Trophoblast cell (in vitro differentiated cells and primary cell): Measurements from ENCODE around the gene AMER2.

ENCODE experiments used
- DNase-seq, 2 donors: peaks; one replicate each; pipeline ENCODE4 v3.0.0-alpha.2; 2016
- H2AFZ ChIP-seq: 2 replicates; pipeline ENCODE4 v1.6.1; 2013; ENCODE audit warnings: low read length, moderate library complexity, mild to moderate bottlenecking; ENCODE audit not compliant: insufficient read depth, poor library complexity
- H2AK5ac ChIP-seq: 2 replicates; pipeline ENCODE4 v1.6.1; 2013; ENCODE audit warnings: mild to moderate bottlenecking, low read length
- H2BK120ac ChIP-seq: 2 replicates; pipeline ENCODE4 v1.6.1; 2013; ENCODE audit warnings: low read length, mild to moderate bottlenecking, moderate library complexity; ENCODE audit not compliant: insufficient read depth, poor library complexity
- H2BK12ac ChIP-seq: 2 replicates; pipeline ENCODE4 v1.6.1; 2013; ENCODE audit warnings: mild to moderate bottlenecking, low read length, moderate library complexity
- H2BK5ac ChIP-seq: 2 replicates; pipeline ENCODE4 v1.6.1; 2013; ENCODE audit warnings: low read length, low read depth, moderate library complexity, mild to moderate bottlenecking; ENCODE audit not compliant: poor library complexity
- H3K14ac ChIP-seq: 2 replicates; pipeline ENCODE4 v1.6.1; 2013; ENCODE audit warnings: mild to moderate bottlenecking, low read length
- H3K18ac ChIP-seq: 2 replicates; pipeline ENCODE4 v1.6.1; 2013; ENCODE audit warnings: mild to moderate bottlenecking, low read length
- H3K23ac ChIP-seq: 2 replicates; pipeline ENCODE4 v1.6.1; 2013; ENCODE audit warnings: low read length
- H3K27ac ChIP-seq: 2 replicates; pipeline ENCODE4 v1.5.1; 2013; ENCODE audit warnings: low read depth, mild to moderate bottlenecking, inconsistent platforms, low read length, moderate library complexity
- H3K27me3 ChIP-seq: 2 replicates; pipeline ENCODE4 v1.6.1; 2013; ENCODE audit warnings: inconsistent platforms, mild to moderate bottlenecking, low read length, moderate library complexity; ENCODE audit not compliant: insufficient read depth
- H3K36me3 ChIP-seq, 2 experiments: 1 replicate in 1 of 2; 2 replicates in 1 of 2; pipeline ENCODE4 v1.6.1; 2013; ENCODE audit warnings: low read length in 2 of 2, mild to moderate bottlenecking in 2 of 2, moderate library complexity in 1 of 2; ENCODE audit not compliant: insufficient read depth in 2 of 2, control insufficient read depth in 1 of 2
- H3K4ac ChIP-seq: 2 replicates; pipeline ENCODE4 v1.6.1; 2013; ENCODE audit warnings: low read depth, mild to moderate bottlenecking, low read length, moderate library complexity
- H3K4me1 ChIP-seq, 2 experiments: 1 replicate in 1 of 2; 2 replicates in 1 of 2; pipeline ENCODE4 v1.6.1; 2013; ENCODE audit warnings: low read length in 2 of 2, mild to moderate bottlenecking in 2 of 2, moderate library complexity in 1 of 2; ENCODE audit not compliant: insufficient read depth in 2 of 2, control insufficient read depth in 1 of 2
- H3K4me2 ChIP-seq: 2 replicates; pipeline ENCODE4 v1.6.1; 2013; ENCODE audit warnings: inconsistent platforms, mild to moderate bottlenecking, low read length, moderate library complexity
- H3K4me3 ChIP-seq: 2 replicates; pipeline ENCODE4 v1.5.1; 2013; ENCODE audit warnings: mild to moderate bottlenecking, low read depth, low read length, inconsistent platforms
- H3K79me1 ChIP-seq: one replicate; pipeline ENCODE4 v1.6.1; 2013; ENCODE audit warnings: low read length
- H3K79me2 ChIP-seq: 2 replicates; pipeline ENCODE4 v1.6.1; 2013; ENCODE audit warnings: low read length, mild to moderate bottlenecking; ENCODE audit not compliant: control insufficient read depth, insufficient read depth, poor library complexity
- H3K9ac ChIP-seq: 2 replicates; pipeline ENCODE4 v1.6.1; 2013; ENCODE audit warnings: mild to moderate bottlenecking, low read length
- H3K9me3 ChIP-seq: 2 replicates; pipeline ENCODE4 v1.6.1; 2013; ENCODE audit warnings: low read depth, mild to moderate bottlenecking, control low read depth, inconsistent platforms, low read length; ENCODE audit not compliant: insufficient read depth
- H4K12ac ChIP-seq: 2 replicates; pipeline ENCODE4 v1.6.1; 2013; ENCODE audit warnings: low read depth, mild to moderate bottlenecking, low read length, moderate library complexity
- H4K8ac ChIP-seq: 2 replicates; pipeline ENCODE4 v1.6.1; 2013; ENCODE audit warnings: low read depth, mild to moderate bottlenecking, low read length, moderate library complexity
- H4K91ac ChIP-seq: one replicate; pipeline ENCODE4 v1.6.1; 2013; ENCODE audit warnings: low read depth, mild to moderate bottlenecking, low read length, moderate library complexity
- WGBS: extraction: QIAGEN DNeasy Blood & Tissue Kit; methylation state at CpG from one replicate; pipeline ENCODE4 v1.1.7; 2013; ENCODE audit warnings: missing lambda C conversion rate; ENCODE audit not compliant: insufficient read length, insufficient coverage; ENCODE audit errors: extremely low coverage; 5-methylcytosine and 5-hydroxymethylcytosine counted together

Gene AMER2

GRCh38 chr13:25196971-25197370 is 24.9 kb upstream of the AMER2 start:
- Histone ChIP-seq H3K4ac (no peak overlapping the region), H3K36me3 (no peaks in the 10 kb centered on the region), H4K12ac (no peak overlapping the region), H2AK5ac (no peak overlapping the region), H3K23ac (no peak overlapping the region), H3K9me3 (peaks cover 1% of the 10 kb centered on the region), H2BK5ac (no peak overlapping the region), H4K91ac (no peak overlapping the region), H3K4me2 (no peak overlapping the region), H3K18ac (no peak overlapping the region), H3K79me2 (no peaks in the 10 kb centered on the region), H3K27me3 (no peaks in the 10 kb centered on the region), H3K9ac (no peak overlapping the region), H3K4me3 (no peak overlapping the region), H3K4me1 (peaks cover 0 to 2% of the 10 kb centered on the region in 2 experiments), H2BK120ac (no peak overlapping the region), H3K79me1 (no peaks in the 10 kb centered on the region), H3K14ac (no peak overlapping the region), H3K27ac (no peak overlapping the region), H4K8ac (no peak overlapping the region), H2BK12ac (no peak overlapping the region), H2AFZ (no peak overlapping the region)
- no peak for DNase-seq
- no CpG with 5 or more reads among the region's 11 CpGs for WGBS

GRCh38 chr13:25192936-25193335 is 20.8 kb upstream of the AMER2 start:
- Histone ChIP-seq H2AFZ (no peak overlapping the region), H3K4ac (no peak overlapping the region), H3K27me3 (no peaks in the 10 kb centered on the region), H3K27ac (no peak overlapping the region), H3K9ac (no peak overlapping the region), H3K18ac (no peak overlapping the region), H3K9me3 (no peaks in the 10 kb centered on the region), H4K12ac (no peak overlapping the region), H3K4me1 (peaks cover 0 to 2% of the 10 kb centered on the region in 2 experiments), H3K4me3 (no peak overlapping the region), H3K23ac (no peak overlapping the region), H3K4me2 (no peak overlapping the region), H2BK120ac (no peak overlapping the region), H4K91ac (no peak overlapping the region), H3K36me3 (no peaks in the 10 kb centered on the region), H2AK5ac (no peak overlapping the region), H2BK5ac (no peak overlapping the region), H3K79me2 (no peaks in the 10 kb centered on the region), H4K8ac (no peak overlapping the region), H2BK12ac (no peak overlapping the region), H3K79me1 (no peaks in the 10 kb centered on the region), H3K14ac (no peak overlapping the region)
- no CpG with 5 or more reads among the region's 8 CpGs for WGBS
- no peak for DNase-seq

GRCh38 chr13:25192489-25192888 is 20.4 kb upstream of the AMER2 start:
- Histone ChIP-seq H3K23ac (no peak overlapping the region), H3K79me2 (no peaks in the 10 kb centered on the region), H3K4ac (no peak overlapping the region), H3K18ac (no peak overlapping the region), H3K4me1 (no peaks in the 10 kb centered on the region), H4K12ac (no peak overlapping the region), H3K4me3 (no peak overlapping the region), H3K27me3 (no peaks in the 10 kb centered on the region), H3K9ac (no peak overlapping the region), H2BK120ac (no peak overlapping the region), H2BK5ac (no peak overlapping the region), H3K9me3 (no peaks in the 10 kb centered on the region), H3K27ac (no peak overlapping the region), H2AFZ (no peak overlapping the region), H3K79me1 (no peaks in the 10 kb centered on the region), H2AK5ac (no peak overlapping the region), H3K14ac (no peak overlapping the region), H4K91ac (no peak overlapping the region), H2BK12ac (no peak overlapping the region), H4K8ac (no peak overlapping the region), H3K36me3 (no peaks in the 10 kb centered on the region), H3K4me2 (no peak overlapping the region)
- no CpG with 5 or more reads among the region's 8 CpGs for WGBS
- no peak for DNase-seq

GRCh38 chr13:25192052-25192451 is 20.0 kb upstream of the AMER2 start:
- Histone ChIP-seq H3K9me3 (no peaks in the 10 kb centered on the region), H2BK5ac (no peak overlapping the region), H3K4ac (no peak overlapping the region), H3K23ac (no peak overlapping the region), H2AFZ (no peak overlapping the region), H3K4me2 (no peak overlapping the region), H3K9ac (no peak overlapping the region), H3K4me3 (no peak overlapping the region), H3K14ac (no peak overlapping the region), H3K27ac (no peak overlapping the region), H3K18ac (no peak overlapping the region), H4K12ac (no peak overlapping the region), H2BK12ac (no peak overlapping the region), H4K8ac (no peak overlapping the region), H3K79me1 (no peaks in the 10 kb centered on the region), H4K91ac (no peak overlapping the region), H2AK5ac (no peak overlapping the region), H2BK120ac (no peak overlapping the region), H3K4me1 (no peaks in the 10 kb centered on the region), H3K36me3 (no peaks in the 10 kb centered on the region), H3K27me3 (no peaks in the 10 kb centered on the region), H3K79me2 (no peaks in the 10 kb centered on the region)
- no CpG with 5 or more reads among the region's 2 CpGs for WGBS
- DNase-seq = no peak
